GM19193 (cell line): ENCODE data around the gene COL4A2.

Source experiments
- POLR2A ChIP-seq: IDR thresholded peaks from 4 replicates; pipeline ENCODE4 v1.6.1; 2011; ENCODE audit not compliant: insufficient read depth, insufficient read length; ENCODE audit errors: extremely low read depth

Gene COL4A2

GRCh38 chr13:110266983-110267382 lies 40.1 kb upstream of the COL4A2 start:
- TF ChIP-seq POLR2A = no peak

- no peak for TF ChIP-seq POLR2A
Observed at GRCh38 chr13:110268061-110268460, 39.0 kb upstream of the COL4A2 start.

DNA sequence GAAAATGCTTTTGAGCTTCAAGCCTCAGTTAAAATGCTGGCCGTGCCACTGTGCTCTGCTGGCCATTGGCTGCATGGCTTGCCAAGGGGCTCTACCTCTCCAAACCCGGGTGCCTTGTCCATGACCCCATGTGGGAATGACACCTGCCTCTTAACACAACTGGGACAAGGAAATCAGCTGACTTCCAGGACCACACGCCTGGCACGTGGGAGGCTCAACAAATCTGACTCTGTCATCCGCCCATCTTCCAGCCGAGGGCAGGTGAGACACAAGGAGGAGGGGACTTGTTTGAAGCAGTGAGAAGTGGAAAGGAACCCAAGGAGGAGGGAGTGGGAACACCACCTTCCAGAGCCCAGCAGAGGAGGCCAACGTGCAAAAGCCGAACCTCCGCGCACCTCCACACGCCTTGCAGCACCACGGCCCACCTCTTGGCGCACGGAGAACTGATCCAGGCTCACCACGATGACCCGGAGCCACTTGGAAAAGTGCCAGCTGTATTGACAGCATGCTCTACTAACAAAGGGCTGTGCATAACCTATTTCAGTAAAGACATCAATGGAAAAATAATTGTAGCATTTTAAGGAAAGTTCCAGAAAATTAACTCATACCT lies 38.4 kb upstream of the COL4A2 start:
- TF ChIP-seq POLR2A = no peak

- TF ChIP-seq POLR2A = no peak
Observed at GRCh38 chr13:110269509-110270185, 37.4 kb upstream of the COL4A2 start.

GRCh38 chr13:110270507-110270906 lies 36.6 kb upstream of the COL4A2 start:
- no peak for TF ChIP-seq POLR2A

DNA sequence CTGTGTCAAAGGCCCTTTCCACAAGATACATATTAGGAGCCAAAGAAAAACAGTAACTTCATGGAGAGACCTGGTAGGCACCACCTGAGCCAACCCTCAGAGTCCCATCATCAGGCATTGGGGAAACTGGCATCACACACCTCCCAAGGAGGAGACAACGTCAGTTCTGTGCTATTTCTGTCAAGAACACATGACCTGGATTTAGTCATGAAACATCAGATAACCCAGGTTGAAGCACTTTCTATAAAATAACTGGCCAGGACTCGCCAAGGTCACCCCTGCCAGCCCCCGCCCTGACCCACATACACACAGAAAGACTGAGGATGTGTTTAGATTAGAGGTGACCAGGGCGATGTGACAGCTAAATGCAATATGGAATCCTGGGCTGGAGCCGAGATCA lies 35.8 kb upstream of the COL4A2 start:
- TF ChIP-seq POLR2A = no peak

DNA sequence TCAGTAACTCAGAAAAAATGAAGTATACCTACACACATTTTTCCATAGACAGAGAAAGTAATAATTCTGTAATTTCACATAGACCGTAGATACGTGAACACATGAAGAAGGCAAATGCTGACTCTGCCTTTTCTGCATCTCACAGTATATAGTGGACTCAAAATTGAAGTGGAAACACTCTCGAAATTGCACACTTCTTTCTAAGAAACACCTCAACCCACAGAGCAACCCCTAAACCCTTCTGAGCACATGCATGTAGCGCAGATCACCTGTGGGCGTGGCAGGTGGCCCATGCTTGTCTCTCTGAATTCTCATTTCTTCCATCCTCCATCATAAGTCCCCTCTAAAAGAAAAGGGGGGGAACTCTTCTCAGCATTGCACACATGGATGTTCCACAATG lies 34.9 kb upstream of the COL4A2 start:
- no peak for TF ChIP-seq POLR2A

DNA sequence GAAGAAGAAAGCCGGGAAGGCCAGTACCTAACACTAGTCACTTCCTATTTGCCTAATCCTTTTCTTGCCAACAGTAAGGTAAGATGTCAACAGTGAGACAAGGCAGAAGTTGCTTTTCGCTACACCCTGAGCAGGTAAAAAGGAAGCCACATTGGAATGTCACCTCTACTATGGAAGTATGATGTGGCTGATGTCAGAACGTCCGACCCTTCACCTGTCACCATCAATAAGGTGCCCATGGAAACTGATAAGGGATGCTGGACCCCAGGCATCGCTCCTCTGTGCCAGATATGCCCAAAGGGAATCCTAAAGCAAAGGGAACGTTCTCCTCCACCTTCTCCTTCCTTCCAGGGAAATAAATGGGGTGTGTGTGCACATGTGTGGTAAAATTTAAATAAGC lies 34.4 kb upstream of the COL4A2 start:
- TF ChIP-seq POLR2A = no peak

DNA sequence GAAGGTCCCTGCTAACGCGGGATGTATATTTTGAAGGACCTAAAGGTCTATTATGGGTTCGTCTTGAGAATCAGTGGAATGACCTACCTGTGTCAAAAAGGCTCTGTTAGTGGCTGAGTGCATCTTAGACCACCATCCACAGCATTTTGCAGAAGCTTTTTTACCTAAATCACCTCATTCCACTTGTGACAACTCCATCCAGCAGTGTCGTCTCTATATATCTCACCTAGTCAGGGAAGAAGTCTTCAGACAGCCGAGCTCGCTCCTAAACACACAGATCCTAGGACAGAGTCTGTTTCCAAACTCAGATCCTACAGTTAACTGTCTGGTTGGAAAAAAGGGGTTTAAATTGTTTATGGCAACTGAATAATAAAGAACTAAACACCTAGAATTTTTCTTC lies 33.8 kb upstream of the COL4A2 start:
- TF ChIP-seq POLR2A = no peak

GRCh38 chr13:110274687-110275086 lies 32.4 kb upstream of the COL4A2 start:
- no peak for TF ChIP-seq POLR2A

GRCh38 chr13:110275931-110276552 lies 31.0 kb upstream of the COL4A2 start:
- TF ChIP-seq POLR2A = no peak

DNA sequence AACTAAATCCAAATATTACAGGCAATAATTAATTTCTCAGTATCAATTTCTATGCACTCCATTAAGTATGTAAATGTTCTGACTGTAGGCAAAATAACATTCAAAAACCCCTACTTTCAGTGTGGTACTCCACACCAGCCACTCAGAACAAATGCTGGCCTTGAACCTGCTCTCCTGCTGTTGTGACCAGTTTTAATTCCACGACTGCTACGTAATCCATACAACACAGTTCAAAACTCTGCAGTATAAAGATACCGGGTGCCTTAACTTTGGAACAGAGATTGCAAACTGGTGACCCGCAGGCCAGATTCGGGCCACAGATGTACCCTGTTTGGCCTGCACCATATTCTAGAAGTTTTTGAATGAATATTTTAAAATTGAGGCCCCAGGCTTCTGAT lies 30.5 kb upstream of the COL4A2 start:
- TF ChIP-seq POLR2A = no peak

DNA sequence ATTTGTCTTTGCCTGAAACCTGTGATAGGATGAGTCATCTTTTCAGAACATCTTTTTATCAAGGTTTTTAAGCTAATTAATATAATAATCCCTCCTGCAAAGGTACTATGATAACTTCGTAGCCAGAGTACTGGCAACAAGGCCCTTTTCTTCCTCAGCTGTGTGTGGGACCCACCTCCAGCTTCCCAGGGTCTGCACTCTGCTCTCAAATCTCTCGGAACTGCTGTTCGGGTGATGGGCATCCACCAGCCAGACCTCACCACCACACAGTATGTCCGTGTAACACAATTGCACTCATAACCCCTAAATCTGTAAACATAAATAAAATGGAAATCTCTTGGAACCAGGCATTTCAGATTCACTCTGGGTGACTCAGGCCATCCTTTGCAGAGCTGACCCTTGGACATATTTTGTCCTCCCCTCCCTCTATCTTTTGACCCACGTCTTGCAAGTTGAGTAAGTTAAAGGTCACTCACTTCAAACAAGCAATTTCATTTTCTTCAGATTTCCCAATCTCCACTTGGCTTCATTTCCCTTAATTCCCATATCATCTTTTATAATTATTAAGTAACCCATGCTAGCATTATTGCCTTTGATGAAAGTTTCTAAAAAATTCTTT lies 29.6 kb upstream of the COL4A2 start:
- no peak for TF ChIP-seq POLR2A

- TF ChIP-seq POLR2A = no peak
Observed at GRCh38 chr13:110278859-110279258, 28.2 kb upstream of the COL4A2 start.

DNA sequence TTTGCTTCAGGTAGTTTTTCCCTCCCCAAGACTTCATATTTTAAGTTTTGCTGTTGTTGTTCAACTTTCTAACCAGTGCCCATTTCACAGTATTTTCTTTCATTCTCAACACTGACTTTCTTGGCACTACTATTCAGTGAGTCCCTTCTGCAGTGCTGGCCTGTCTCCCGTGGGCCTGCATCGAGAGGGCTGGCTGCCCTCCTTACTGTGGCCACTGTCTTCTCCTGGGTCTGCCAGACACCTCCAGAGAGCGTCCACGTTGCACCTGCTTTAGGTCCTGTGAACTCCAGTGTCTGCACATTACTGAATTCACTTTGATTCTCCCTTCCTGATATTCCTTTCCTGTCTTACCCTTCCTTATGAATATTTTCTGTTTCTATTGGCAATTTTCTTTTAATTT lies 27.4 kb upstream of the COL4A2 start:
- TF ChIP-seq POLR2A = no peak
